Heart left ventricle (tissue), 13 donors: Measurements from ENCODE around the gene ATP2B2.

Experiments
- CTCF ChIP-seq, 12 donors: fragments of 200-600 bp; sonication (generic) in 4 of 12; IDR thresholded peaks; one replicate each; pipeline versions ENCODE4 v1.5.0 to v1.8.0; 2018 to 2022; ENCODE audit warnings: antibody characterized with exemption in 12 of 12, mild to moderate bottlenecking in 5 of 12
- POLR2A ChIP-seq, 2 donors: fragments of 450-650 bp; IDR thresholded peaks; one replicate each; pipeline ENCODE4 v1.6.1; 2017; ENCODE audit warnings: antibody characterized with exemption in 2 of 2, mild to moderate bottlenecking in 2 of 2, moderate library complexity in 2 of 2
- donor health status: ischemic (EF 13 %, LVEDD 7.1; RV severe dilation, severe dysfunction).
- donor health status: DM: no; HTN: yes; CAD: no.
- donor health status: DM: no; HTN: no; CAD: no.
- donor health status: ischemic (EF 25% LVEDD 6.9; RV normal size, moderate dysfunction).
- donor health status: ischemic (EF 25% LVEDD 5.7; RV mildly dilated, moderate dysfunction).
- donor health status: ischemic (EF 35%, LVEDD 5.7; RV mildly dilated, moderate dysfunction).
- donor health status: nonischemic (EF 11% LVEDD 7.7; RV severe dilation, severe dysfunction).
- donor health status: DM: yes; HTN: yes; CAD: no.
- donor health status: PGD.
- donor health status: ischemic (EF 29% LVEDD 5.4; RV normal size, mild dysfunction).
- donor health status: nonischemic (EF 23%, LVEDD 6.1; RV moderate dilation, normal function).

GRCh38 chr3:10530241-10530640 lies 24.9 kb upstream of the ATP2B2 start:
- TF ChIP-seq POLR2A (IDR thresholded peaks at IDR 0.05) (no peak), CTCF (IDR thresholded peaks at IDR 0.05) (no peak)
